Caco-2 (cell line): ENCODE measurements around the gene MUL1. TPM values are rescaled to one million over a fixed set of nuclear protein-coding genes. Genes with fewer than 3 reads are reported as not detected.

ENCODE experiments used
- BruUV-seq: library from RNA; stranded (reverse); fragments of 400-500 nt; replicated peaks from 2 replicates; lab custom pipeline; 2021; lab: Mats Ljungman, UMichigan
- CTCF ChIA-PET: fragments of 300-600 bp; sonication (Branson Sonifier 250); formaldehyde crosslinking; loops from one replicate; lab custom pipeline; 2022; ENCODE audit warnings: antibody characterized with exemption; lab: Charles Lee
- POLR2A ChIA-PET: fragments of 300-600 bp; sonication (Branson Sonifier 250); formaldehyde crosslinking; loops from one replicate; lab custom pipeline; 2022; ENCODE audit warnings: antibody characterized with exemption; lab: Charles Lee
- DNase-seq, 2 experiments: peaks; one replicate each; pipeline versions ENCODE4 v3.0.0 to v3.0.0-alpha.2; 2020 to 2022
- H3K27me3 ChIP-seq: replicated peaks from 2 replicates; pipeline ENCODE4 v1.6.0; 2011; ENCODE audit warnings: low read length; ENCODE audit not compliant: control insufficient read depth, insufficient read depth
- H3K36me3 ChIP-seq: 2 replicates; pipeline ENCODE4 v1.5.1; 2011; ENCODE audit warnings: low read length; ENCODE audit not compliant: control insufficient read depth, insufficient read depth
- H3K4me1 ChIP-seq: fragments of 250-450 bp; sonication (Bioruptor Pico); 2 replicates; pipeline ENCODE4 v1.5.1; 2020; ENCODE audit warnings: mild to moderate bottlenecking
- H3K4me3 ChIP-seq: 2 replicates; pipeline ENCODE4 v1.5.1; 2011; ENCODE audit warnings: low read depth, mild to moderate bottlenecking, control low read depth, low read length
- H3K9me3 ChIP-seq: fragments of 250-450 bp; sonication (Bioruptor Pico); 2 replicates; pipeline ENCODE4 v1.5.1; 2020; ENCODE audit warnings: mild to moderate bottlenecking, moderate library complexity
- H3K27ac Mint-ChIP-seq: one replicate; pipeline ENCODE4 v1.8.0; 2022; ENCODE audit warnings: mixed read lengths; ENCODE audit not compliant: unreplicated experiment
- H3K27me3 Mint-ChIP-seq: one replicate; pipeline ENCODE4 v1.8.0; 2022; ENCODE audit warnings: mixed read lengths; ENCODE audit not compliant: insufficient read depth, unreplicated experiment
- H3K36me3 Mint-ChIP-seq: one replicate; pipeline ENCODE4 v1.8.0; 2022; ENCODE audit warnings: mild to moderate bottlenecking, mixed read lengths; ENCODE audit not compliant: insufficient read depth, unreplicated experiment
- H3K4me1 Mint-ChIP-seq: one replicate; pipeline ENCODE4 v1.8.0; 2022; ENCODE audit warnings: low read depth, mixed read lengths; ENCODE audit not compliant: unreplicated experiment
- H3K4me3 Mint-ChIP-seq: one replicate; pipeline ENCODE4 v1.8.0; 2022; ENCODE audit warnings: mild to moderate bottlenecking, moderate library complexity, mixed read lengths; ENCODE audit not compliant: unreplicated experiment
- H3K9me3 Mint-ChIP-seq: one replicate; pipeline ENCODE4 v1.8.0; 2022; ENCODE audit warnings: mixed read lengths; ENCODE audit not compliant: unreplicated experiment
- intact Hi-C: fragments of 100-400 bp; cut with micrococcal nuclease; formaldehyde crosslinking; loops from one replicate; pipeline ENCODE4 v1.10.0; 2022; ENCODE audit not compliant: unreplicated experiment
- total RNA-seq: library from RNA; stranded (reverse); gene quantifications from 2 replicates; pipeline ENCODE4 v1.2.3, GENCODE V29; 2022
- TF ChIP-seq, protein P1 (sequence below), 2 experiments: fragments of 200-600 bp in 1 of 2; IDR thresholded peaks; 1 replicate in 1 of 2; 2 replicates in 1 of 2; pipeline versions ENCODE4 v1.5.1 to v1.8.0; 2011 to 2022; ENCODE audit warnings: antibody characterized with exemption in 1 of 2, control low read depth in 1 of 2, inconsistent platforms in 1 of 2, low read depth in 1 of 2, low read length in 1 of 2, mild to moderate bottlenecking in 1 of 2, moderate library complexity in 1 of 2; ENCODE audit not compliant: insufficient read depth in 1 of 2, severe bottlenecking in 1 of 2, unreplicated experiment in 1 of 2

The MUL1 gene
- total RNA-seq, 1 experiment from 2014 or later: 18.3 TPM

DNA sequence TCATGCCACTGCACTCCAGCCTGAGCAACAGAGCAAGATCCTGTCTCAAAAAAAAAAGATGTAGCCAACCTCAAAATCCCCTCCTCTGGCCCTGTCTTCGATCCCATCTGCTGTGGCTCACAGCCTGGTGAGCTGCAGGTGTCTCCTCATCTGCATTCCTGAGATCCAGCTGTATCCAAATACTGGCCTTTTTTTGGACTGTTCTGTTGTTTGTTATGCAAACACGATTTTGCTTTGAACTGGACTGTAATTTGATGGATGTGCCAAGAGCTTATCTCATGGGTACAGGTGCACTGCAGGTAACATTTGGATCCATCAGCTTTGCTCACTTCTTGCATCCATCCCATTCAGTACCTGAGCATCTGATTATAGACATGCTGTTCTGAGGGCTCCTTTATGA lies 30.3 kb upstream of the MUL1 start:
- H3K9me3 ChIP-seq: no peaks in the 10 kb centered on the region
- no peaks in the 10 kb centered on the region for H3K36me3 Mint-ChIP-seq
- peak; percentile 54 to 63 for DNase-seq
- no peaks in the 10 kb centered on the region for H3K27me3 ChIP-seq
- peaks cover 3% of the 10 kb centered on the region for H3K27me3 Mint-ChIP-seq
- TF ChIP-seq, protein P1, sequence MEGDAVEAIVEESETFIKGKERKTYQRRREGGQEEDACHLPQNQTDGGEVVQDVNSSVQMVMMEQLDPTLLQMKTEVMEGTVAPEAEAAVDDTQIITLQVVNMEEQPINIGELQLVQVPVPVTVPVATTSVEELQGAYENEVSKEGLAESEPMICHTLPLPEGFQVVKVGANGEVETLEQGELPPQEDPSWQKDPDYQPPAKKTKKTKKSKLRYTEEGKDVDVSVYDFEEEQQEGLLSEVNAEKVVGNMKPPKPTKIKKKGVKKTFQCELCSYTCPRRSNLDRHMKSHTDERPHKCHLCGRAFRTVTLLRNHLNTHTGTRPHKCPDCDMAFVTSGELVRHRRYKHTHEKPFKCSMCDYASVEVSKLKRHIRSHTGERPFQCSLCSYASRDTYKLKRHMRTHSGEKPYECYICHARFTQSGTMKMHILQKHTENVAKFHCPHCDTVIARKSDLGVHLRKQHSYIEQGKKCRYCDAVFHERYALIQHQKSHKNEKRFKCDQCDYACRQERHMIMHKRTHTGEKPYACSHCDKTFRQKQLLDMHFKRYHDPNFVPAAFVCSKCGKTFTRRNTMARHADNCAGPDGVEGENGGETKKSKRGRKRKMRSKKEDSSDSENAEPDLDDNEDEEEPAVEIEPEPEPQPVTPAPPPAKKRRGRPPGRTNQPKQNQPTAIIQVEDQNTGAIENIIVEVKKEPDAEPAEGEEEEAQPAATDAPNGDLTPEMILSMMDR (IDR thresholded peaks at IDR 0.05; ENCODE audit: insufficient read depth in 1 of 2, low read depth in 1 of 2, low read length in 1 of 2, severe bottlenecking in 1 of 2, unreplicated experiment in 1 of 2): no peak
- no peaks in the 10 kb centered on the region for H3K9me3 Mint-ChIP-seq
- H3K4me1 ChIP-seq: peaks cover 27% of the 10 kb centered on the region
- intact Hi-C loops: loop anchor here (5.0 kb wide), 1 partner anchor 94 kb away; the partner anchor contains the start of gene PINK1
- ChIA-PET POLR2A (interaction anchor here (0.6 to 0.8 kb wide), 2 partner anchors 118 to 159 kb away, joined by 3 read pairs; no protein-coding TSS in a partner anchor), CTCF (interaction anchor here (1.0 to 1.3 kb wide), 3 partner anchors 14 to 96 kb away, joined by 3 to 5 read pairs (median 4); partner anchors contain the start of gene FAM43B)
- H3K27ac Mint-ChIP-seq: peak overlapping the region; percentile 59
- H3K4me3 ChIP-seq: no peak overlapping the region
- H3K4me1 Mint-ChIP-seq: peaks cover 49% of the 10 kb centered on the region
- H3K36me3 ChIP-seq: no peaks in the 10 kb centered on the region
- H3K4me3 Mint-ChIP-seq: no peak overlapping the region
- BruUV-seq: no TSS peak

DNA sequence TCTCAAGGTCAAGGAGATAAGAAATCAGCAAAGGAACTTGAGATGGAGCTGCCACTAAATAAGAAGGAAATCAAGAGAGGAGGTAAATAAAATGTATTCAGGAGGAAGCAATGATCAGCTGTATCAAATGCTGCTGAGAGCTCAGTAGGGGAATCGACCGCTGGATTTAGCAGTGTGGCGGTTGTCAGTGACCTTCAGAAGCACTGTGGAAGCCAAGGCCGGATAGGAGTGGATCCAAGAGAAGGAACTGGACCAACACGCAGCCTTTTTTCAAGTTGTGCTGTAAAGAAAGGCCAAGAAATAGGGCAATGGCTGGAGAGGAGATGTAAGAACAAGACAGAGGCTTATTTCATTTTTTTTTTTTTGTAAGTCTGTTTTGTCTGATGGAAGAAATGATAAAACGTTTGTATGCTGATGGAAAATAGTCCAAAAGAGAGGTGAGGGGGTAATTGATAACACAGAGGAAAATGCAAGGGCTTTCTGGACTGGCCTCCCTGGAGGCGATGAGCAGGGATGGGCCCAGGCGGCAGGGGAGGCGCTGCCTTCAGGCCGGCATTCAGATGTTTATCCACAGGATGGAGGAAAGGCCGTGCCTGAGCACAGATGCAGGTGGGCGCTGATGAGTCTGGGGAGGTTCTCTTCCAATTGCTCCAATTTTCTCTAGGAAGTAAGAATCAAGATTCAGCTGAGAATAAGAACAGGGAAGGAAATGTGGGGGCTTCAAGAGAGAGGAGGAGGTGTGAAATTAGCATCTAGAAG lies 26.9 kb upstream of the MUL1 start:
- peaks cover 29% of the 10 kb centered on the region for H3K4me1 ChIP-seq
- Mint-ChIP-seq H3K27me3 (no peaks in the 10 kb centered on the region), H3K27ac (peak overlapping the region; percentile 6), H3K36me3 (no peaks in the 10 kb centered on the region), H3K9me3 (no peaks in the 10 kb centered on the region), H3K4me1 (peaks cover 41% of the 10 kb centered on the region), H3K4me3 (no peak overlapping the region)
- ChIA-PET CTCF (interaction anchor here (0.6 to 1.0 kb wide), 2 partner anchors 17 to 279 kb away, joined by 3 read pairs; no protein-coding TSS in a partner anchor), POLR2A (no interaction called here)
- intact Hi-C loops: loop anchor here (5.0 kb wide), 1 partner anchor 97 kb away; the partner anchor contains the start of gene PINK1
- H3K27me3 ChIP-seq: no peaks in the 10 kb centered on the region
- H3K36me3 ChIP-seq: no peaks in the 10 kb centered on the region
- H3K9me3 ChIP-seq: no peaks in the 10 kb centered on the region
- no TSS peak for BruUV-seq
- no peak for DNase-seq
- TF ChIP-seq, protein P1 (IDR thresholded peaks at IDR 0.05; ENCODE audit: insufficient read depth in 1 of 2, low read depth in 1 of 2, low read length in 1 of 2, severe bottlenecking in 1 of 2, unreplicated experiment in 1 of 2): no peak
- no peak overlapping the region for H3K4me3 ChIP-seq

DNA sequence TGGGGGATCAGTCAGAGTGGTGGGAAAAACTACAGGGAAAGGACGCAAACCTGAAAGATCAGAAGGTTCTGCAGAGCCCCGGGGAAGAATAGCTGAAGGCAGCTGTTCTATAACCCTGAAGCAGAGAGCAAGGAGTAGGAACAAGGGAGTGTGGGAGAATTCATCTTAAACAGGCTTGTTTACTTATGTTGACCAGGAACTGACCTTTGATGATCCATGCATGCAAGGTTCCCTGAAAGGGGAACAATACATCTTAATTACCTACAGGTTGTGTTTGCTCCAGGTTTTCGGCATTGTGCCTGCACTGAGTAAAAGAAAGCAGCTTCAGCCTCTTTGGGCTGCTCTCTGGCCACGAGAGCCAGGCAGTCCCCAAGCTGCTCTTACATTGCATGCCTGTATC lies 25.7 kb upstream of the MUL1 start:
- no peaks in the 10 kb centered on the region for H3K27me3 Mint-ChIP-seq
- peaks cover 29% of the 10 kb centered on the region for H3K4me1 Mint-ChIP-seq

More for the DNA sequence above, 25.7 kb upstream of the MUL1 start:
- DNase-seq: no peak
- no peaks in the 10 kb centered on the region for H3K27me3 ChIP-seq
- TF ChIP-seq, protein P1 (IDR thresholded peaks at IDR 0.05; ENCODE audit: insufficient read depth in 1 of 2, low read depth in 1 of 2, low read length in 1 of 2, severe bottlenecking in 1 of 2, unreplicated experiment in 1 of 2): no peak
- H3K36me3 Mint-ChIP-seq: no peaks in the 10 kb centered on the region
- H3K4me3 Mint-ChIP-seq: no peak overlapping the region
- no peaks in the 10 kb centered on the region for H3K36me3 ChIP-seq
- no peaks in the 10 kb centered on the region for H3K9me3 ChIP-seq
- ChIA-PET POLR2A (no interaction called here), CTCF (interaction anchor here (1.0 kb wide), 1 partner anchor 18 kb away, joined by 3 read pairs; no protein-coding TSS in a partner anchor)
- intact Hi-C loops: no loop called here
- no TSS peak for BruUV-seq
- peaks cover 17% of the 10 kb centered on the region for H3K4me1 ChIP-seq
- no peaks in the 10 kb centered on the region for H3K9me3 Mint-ChIP-seq
- H3K4me3 ChIP-seq: no peak overlapping the region
- peak overlapping the region; percentile 73 for H3K27ac Mint-ChIP-seq
